ENCODE measurements around the gene TRIP6. TPM values are rescaled to one million over a fixed set of nuclear protein-coding genes. Genes with fewer than 3 reads are reported as not detected.

The TRIP6 gene
- 33.0 and 70.3 TPM in 2 replicates for total RNA-seq

GRCh38 chr7:100867040-100867775 is at the start of gene TRIP6:
Gene TRIP6 (plus strand): TSS chr7:100867387. CDS start chr7:100867498, 111 bp downstream.
- DNase-seq (ENCODE audit: low read depth), result peak; percentile 77
- no peak for FAIRE-seq
- peaks cover 17% of the 10 kb centered on the region for H3K36me3 ChIP-seq (ENCODE audit: control insufficient read depth, insufficient read depth, low read length)
- H3K4me3 ChIP-seq (ENCODE audit: low read depth, low read length), result peak within 1 kb of the TSS; percentile 93
- H3K27me3 ChIP-seq (ENCODE audit: control insufficient read depth, insufficient read depth, low read length), result no peaks in the 10 kb centered on the region
- TF ChIP-seq CTCF (IDR thresholded peaks at IDR 0.05; ENCODE audit: insufficient read depth, low read length, severe bottlenecking), result no peak

- FAIRE-seq (no peak), DNase-seq (ENCODE audit: low read depth) (no peak)
- Histone ChIP-seq H3K36me3 (ENCODE audit: control insufficient read depth, insufficient read depth, low read length) (peaks cover 52% of the 10 kb centered on the region), H3K4me3 (ENCODE audit: low read depth, low read length) (no peak overlapping the region), H3K27me3 (ENCODE audit: control insufficient read depth, insufficient read depth, low read length) (no peaks in the 10 kb centered on the region)
- TF ChIP-seq CTCF (IDR thresholded peaks at IDR 0.05; ENCODE audit: insufficient read depth, low read length, severe bottlenecking), result no peak
Measured at GRCh38 chr7:100818366-100818765, 48.8 kb upstream of the TRIP6 start.

- H3K4me3 ChIP-seq (ENCODE audit: low read depth, low read length), result no peak overlapping the region
- TF ChIP-seq CTCF (IDR thresholded peaks at IDR 0.05; ENCODE audit: insufficient read depth, low read length, severe bottlenecking), result no peak
- no peaks in the 10 kb centered on the region for H3K27me3 ChIP-seq (ENCODE audit: control insufficient read depth, insufficient read depth, low read length)
- H3K36me3 ChIP-seq (ENCODE audit: control insufficient read depth, insufficient read depth, low read length), result peaks cover 52% of the 10 kb centered on the region
- DNase-seq (ENCODE audit: low read depth) (no peak), FAIRE-seq (no peak)
Measured at GRCh38 chr7:100818825-100819224, 48.4 kb upstream of the TRIP6 start.

GRCh38 chr7:100819586-100819985 is 47.6 kb upstream of the TRIP6 start:
- DNase-seq (ENCODE audit: low read depth) (no peak), FAIRE-seq (no peak)
- Histone ChIP-seq H3K36me3 (ENCODE audit: control insufficient read depth, insufficient read depth, low read length) (peaks cover 53% of the 10 kb centered on the region), H3K27me3 (ENCODE audit: control insufficient read depth, insufficient read depth, low read length) (no peaks in the 10 kb centered on the region), H3K4me3 (ENCODE audit: low read depth, low read length) (no peak overlapping the region)
- no peak for TF ChIP-seq CTCF (IDR thresholded peaks at IDR 0.05; ENCODE audit: insufficient read depth, low read length, severe bottlenecking)

- FAIRE-seq (no peak), DNase-seq (ENCODE audit: low read depth) (no peak)
- TF ChIP-seq CTCF (IDR thresholded peaks at IDR 0.05; ENCODE audit: insufficient read depth, low read length, severe bottlenecking), result no peak
- Histone ChIP-seq H3K4me3 (ENCODE audit: low read depth, low read length) (no peak overlapping the region), H3K27me3 (ENCODE audit: control insufficient read depth, insufficient read depth, low read length) (no peaks in the 10 kb centered on the region), H3K36me3 (ENCODE audit: control insufficient read depth, insufficient read depth, low read length) (peaks cover 38% of the 10 kb centered on the region)
Measured at GRCh38 chr7:100822236-100823139, 44.7 kb upstream of the TRIP6 start.
